A673 (cell line): ENCODE measurements around the gene DOCK8. TPM values are rescaled to one million over a fixed set of nuclear protein-coding genes. Genes with fewer than 3 reads are reported as not detected.

ENCODE experiments used
- BruUV-seq: library from RNA; stranded (reverse); fragments of 400-500 nt; replicated peaks from 2 replicates; lab custom pipeline; 2021; lab: Mats Ljungman, UMichigan
- CTCF ChIA-PET: fragments of 300-600 bp; sonication (Branson Sonifier 250); formaldehyde crosslinking; loops from one replicate; lab custom pipeline; 2022; ENCODE audit warnings: antibody characterized with exemption; lab: Charles Lee
- POLR2A ChIA-PET: fragments of 300-600 bp; sonication (Branson Sonifier 250); formaldehyde crosslinking; loops from one replicate; lab custom pipeline; 2022; ENCODE audit warnings: antibody characterized with exemption; ENCODE audit not compliant: low non-redundant PET; lab: Charles Lee
- DNase-seq: peaks from one replicate; pipeline ENCODE4 v3.0.0-alpha.2; 2015; ENCODE audit warnings: low spot score
- H3K27ac ChIP-seq: fragments of 200-600 bp; sonication (generic); 2 replicates; pipeline ENCODE4 v1.5.1; 2016; ENCODE audit warnings: mixed run types, low read depth, mild to moderate bottlenecking, mixed read lengths, antibody characterized with exemption, low read length; ENCODE audit not compliant: poor library complexity, severe bottlenecking
- H3K27me3 ChIP-seq: fragments of 200-600 bp; sonication (generic); replicated peaks from 2 replicates; pipeline ENCODE4 v1.6.1; 2017; ENCODE audit warnings: mixed run types, low read depth, mild to moderate bottlenecking, mixed read lengths, antibody characterized with exemption, low read length; ENCODE audit not compliant: insufficient read depth, poor library complexity
- H3K36me3 ChIP-seq: fragments of 200-600 bp; sonication (generic); 2 replicates; pipeline ENCODE4 v1.6.1; 2016; ENCODE audit warnings: mixed run types, mild to moderate bottlenecking, mixed read lengths, antibody characterized with exemption, low read length; ENCODE audit not compliant: insufficient read depth, poor library complexity, severe bottlenecking
- H3K4me1 ChIP-seq: fragments of 200-600 bp; sonication (generic); 2 replicates; pipeline ENCODE4 v1.6.1; 2017; ENCODE audit warnings: mixed run types, mild to moderate bottlenecking, mixed read lengths, antibody characterized with exemption, low read length; ENCODE audit not compliant: insufficient read depth, poor library complexity, severe bottlenecking
- H3K4me3 ChIP-seq: fragments of 200-600 bp; sonication (generic); 2 replicates; pipeline ENCODE4 v1.5.1; 2016; ENCODE audit warnings: low read depth, mixed run types, mild to moderate bottlenecking, mixed read lengths, low read length; ENCODE audit not compliant: poor library complexity, severe bottlenecking
- H3K9me3 ChIP-seq: fragments of 200-600 bp; sonication (generic); 2 replicates; pipeline ENCODE4 v1.6.1; 2016; ENCODE audit warnings: mixed run types, low read depth, mild to moderate bottlenecking, mixed read lengths, antibody characterized with exemption, low read length; ENCODE audit not compliant: poor library complexity, severe bottlenecking
- CTCF ChIP-seq: fragments of 300-800, 200-600 bp; sonication (generic); conservative IDR thresholded peaks from 2 replicates; pipeline ENCODE4 v1.5.1; 2017; ENCODE audit warnings: low read depth, mild to moderate bottlenecking, antibody characterized with exemption, low read length, moderate library complexity, mixed read lengths
- EZH2 ChIP-seq: fragments of 200-600 bp; sonication (generic); IDR thresholded peaks from 2 replicates; pipeline ENCODE4 v1.6.1; 2017; ENCODE audit warnings: borderline replicate concordance, low read depth, mild to moderate bottlenecking, mixed read lengths, antibody characterized with exemption, low read length; ENCODE audit not compliant: poor library complexity, severe bottlenecking
- intact Hi-C: fragments of 100-400 bp; cut with micrococcal nuclease; formaldehyde crosslinking; loops from one replicate; pipeline ENCODE4 v1.10.0; 2022; ENCODE audit not compliant: unreplicated experiment
- total RNA-seq: library from RNA; stranded (reverse); gene quantifications from 2 replicates; pipeline ENCODE4 v1.2.3, GENCODE V29; 2021

The DOCK8 gene
- total RNA-seq, 1 experiment from 2014 or later = not detected

- Histone ChIP-seq H3K9me3 (no peaks in the 10 kb centered on the region), H3K4me3 (no peak overlapping the region), H3K36me3 (no peaks in the 10 kb centered on the region), H3K4me1 (no peaks in the 10 kb centered on the region), H3K27me3 (peaks cover 39% of the 10 kb centered on the region), H3K27ac (no peak overlapping the region)
- BruUV-seq = no TSS peak
- POLR2A ChIA-PET = no interaction called here
- no peak for TF ChIP-seq CTCF
- no peak for TF ChIP-seq EZH2
- no peak for DNase-seq
- intact Hi-C loops = no loop called here
- CTCF ChIA-PET = no interaction called here
Measured at GRCh38 chr9:289121-289520, 74.5 kb downstream of the DOCK8 start.

GRCh38 chr9:292915-293314 is 78.2 kb downstream of the DOCK8 start:
- intact Hi-C loops = no loop called here
- ChIA-PET POLR2A (no interaction called here), CTCF (no interaction called here)
- Histone ChIP-seq H3K27me3 (peaks cover 39% of the 10 kb centered on the region), H3K4me1 (no peaks in the 10 kb centered on the region), H3K9me3 (no peaks in the 10 kb centered on the region), H3K27ac (no peak overlapping the region), H3K4me3 (no peak overlapping the region), H3K36me3 (no peaks in the 10 kb centered on the region)
- BruUV-seq = no TSS peak
- DNase-seq = no peak
- TF ChIP-seq EZH2 (no peak), CTCF (no peak)

GRCh38 chr9:295576-295975 is 80.9 kb downstream of the DOCK8 start:
- intact Hi-C loops = no loop called here
- Histone ChIP-seq H3K4me3 (no peak overlapping the region), H3K9me3 (no peaks in the 10 kb centered on the region), H3K27me3 (peaks cover 32% of the 10 kb centered on the region), H3K4me1 (no peaks in the 10 kb centered on the region), H3K27ac (no peak overlapping the region), H3K36me3 (no peaks in the 10 kb centered on the region)
- no peak for TF ChIP-seq CTCF
- TF ChIP-seq EZH2 = no peak
- no peak for DNase-seq
- POLR2A ChIA-PET = no interaction called here
- no TSS peak for BruUV-seq
- CTCF ChIA-PET = no interaction called here
